Panc1 (cell line): ENCODE measurements around the gene CWH43.

Experiments used
- CTCF ChIP-seq: fragments of 450-650 bp; IDR thresholded peaks from 2 replicates; pipeline ENCODE4 v1.5.1; 2017; ENCODE audit warnings: mild to moderate bottlenecking
- POLR2AphosphoS5 ChIP-seq: IDR thresholded peaks from 2 replicates; pipeline ENCODE4 v1.6.1; 2012; ENCODE audit warnings: mild to moderate bottlenecking, low read depth, low read length, moderate library complexity
- SIN3A ChIP-seq: IDR thresholded peaks from 2 replicates; pipeline ENCODE4 v1.6.1; 2012; ENCODE audit warnings: low read depth, mild to moderate bottlenecking, low read length, moderate library complexity, borderline replicate concordance; ENCODE audit not compliant: insufficient read depth
- TCF7L2 ChIP-seq: IDR thresholded peaks from 2 replicates; pipeline ENCODE4 v1.6.1; 2011; ENCODE audit warnings: mild to moderate bottlenecking, low read depth, low read length, inconsistent platforms
- TF ChIP-seq, protein P1 (sequence below), 2 experiments: IDR thresholded peaks; 2 replicates each; pipeline ENCODE4 v1.6.1; 2011 to 2012; ENCODE audit warnings: low read depth in 2 of 2, control low read depth in 1 of 2, low read length in 1 of 2, mild to moderate bottlenecking in 1 of 2, moderate library complexity in 1 of 2; ENCODE audit not compliant: insufficient read depth in 1 of 2

GRCh38 chr4:48985976-48986653 lies at the start of gene CWH43:
- no peak; the same call in 1 of the 2 replicates for TF ChIP-seq CTCF
- TF ChIP-seq POLR2AphosphoS5 = no peak
- TF ChIP-seq, protein P1, sequence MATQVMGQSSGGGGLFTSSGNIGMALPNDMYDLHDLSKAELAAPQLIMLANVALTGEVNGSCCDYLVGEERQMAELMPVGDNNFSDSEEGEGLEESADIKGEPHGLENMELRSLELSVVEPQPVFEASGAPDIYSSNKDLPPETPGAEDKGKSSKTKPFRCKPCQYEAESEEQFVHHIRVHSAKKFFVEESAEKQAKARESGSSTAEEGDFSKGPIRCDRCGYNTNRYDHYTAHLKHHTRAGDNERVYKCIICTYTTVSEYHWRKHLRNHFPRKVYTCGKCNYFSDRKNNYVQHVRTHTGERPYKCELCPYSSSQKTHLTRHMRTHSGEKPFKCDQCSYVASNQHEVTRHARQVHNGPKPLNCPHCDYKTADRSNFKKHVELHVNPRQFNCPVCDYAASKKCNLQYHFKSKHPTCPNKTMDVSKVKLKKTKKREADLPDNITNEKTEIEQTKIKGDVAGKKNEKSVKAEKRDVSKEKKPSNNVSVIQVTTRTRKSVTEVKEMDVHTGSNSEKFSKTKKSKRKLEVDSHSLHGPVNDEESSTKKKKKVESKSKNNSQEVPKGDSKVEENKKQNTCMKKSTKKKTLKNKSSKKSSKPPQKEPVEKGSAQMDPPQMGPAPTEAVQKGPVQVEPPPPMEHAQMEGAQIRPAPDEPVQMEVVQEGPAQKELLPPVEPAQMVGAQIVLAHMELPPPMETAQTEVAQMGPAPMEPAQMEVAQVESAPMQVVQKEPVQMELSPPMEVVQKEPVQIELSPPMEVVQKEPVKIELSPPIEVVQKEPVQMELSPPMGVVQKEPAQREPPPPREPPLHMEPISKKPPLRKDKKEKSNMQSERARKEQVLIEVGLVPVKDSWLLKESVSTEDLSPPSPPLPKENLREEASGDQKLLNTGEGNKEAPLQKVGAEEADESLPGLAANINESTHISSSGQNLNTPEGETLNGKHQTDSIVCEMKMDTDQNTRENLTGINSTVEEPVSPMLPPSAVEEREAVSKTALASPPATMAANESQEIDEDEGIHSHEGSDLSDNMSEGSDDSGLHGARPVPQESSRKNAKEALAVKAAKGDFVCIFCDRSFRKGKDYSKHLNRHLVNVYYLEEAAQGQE (IDR thresholded peaks at IDR 0.05; ENCODE audit: insufficient read depth in 1 of 2, low read depth in 2 of 2, low read length in 1 of 2) = no peak
- no peak for TF ChIP-seq SIN3A
- TF ChIP-seq TCF7L2 = no peak
